ENCODE measurements around the gene CAMK2B. TPM values are rescaled to one million over a fixed set of nuclear protein-coding genes. Genes with fewer than 3 reads are reported as not detected.

CAMK2B gene
- total RNA-seq, 1 experiment from 2014 or later, result 0.34 TPM

DNA sequence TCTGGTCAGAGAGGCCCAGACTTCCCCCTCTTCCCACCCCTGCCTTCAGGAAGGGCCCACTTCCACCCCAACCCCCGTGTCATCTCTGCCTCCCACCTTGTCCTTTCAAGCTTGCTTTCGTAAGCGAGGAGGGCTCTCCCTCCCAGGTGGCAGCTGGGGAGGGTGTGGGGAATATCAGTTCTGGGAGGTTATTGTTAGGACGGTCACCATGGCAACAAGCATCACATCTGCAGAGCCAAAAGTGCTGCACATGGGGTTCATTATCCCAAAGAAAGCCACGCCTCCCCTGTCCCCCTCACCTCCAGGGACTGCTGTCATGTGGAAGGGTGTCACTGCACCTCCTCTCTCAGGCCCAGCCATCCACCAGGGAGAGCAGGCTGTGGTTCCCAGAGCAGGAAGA is 2.6 kb upstream of the CAMK2B start:
- no TSS peak for BruUV-seq (replicated peaks)
- DNase-seq (ENCODE audit: low read depth, low spot score) (no peak), ATAC-seq (no peak)
- ChIA-PET RAD21 (ENCODE audit: low non-redundant PET in 1 of 2, low total read pairs in 2 of 2, uncharacterized antibody in 2 of 2, unreplicated experiment in 2 of 2) (no interaction called here), CTCF (no interaction called here), POLR2A (no interaction called here)
- no peaks in the 10 kb centered on the region for H3K27me3 ChIP-seq (ENCODE audit: insufficient read depth, low read length)
- no peak for TF ChIP-seq SIN3A (IDR thresholded peaks at IDR 0.05; ENCODE audit: low read depth)
- TF ChIP-seq YY1 (IDR thresholded peaks at IDR 0.05; ENCODE audit: extremely low read depth, insufficient replicate concordance, low read depth, low read length), result no peak
- TF ChIP-seq ELF1 (IDR thresholded peaks at IDR 0.05; ENCODE audit: borderline replicate concordance, low read depth), result no peak
- TF ChIP-seq, protein P1, sequence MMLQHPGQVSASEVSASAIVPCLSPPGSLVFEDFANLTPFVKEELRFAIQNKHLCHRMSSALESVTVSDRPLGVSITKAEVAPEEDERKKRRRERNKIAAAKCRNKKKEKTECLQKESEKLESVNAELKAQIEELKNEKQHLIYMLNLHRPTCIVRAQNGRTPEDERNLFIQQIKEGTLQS (IDR thresholded peaks at IDR 0.05), result no peak
- TF ChIP-seq, protein P2, sequence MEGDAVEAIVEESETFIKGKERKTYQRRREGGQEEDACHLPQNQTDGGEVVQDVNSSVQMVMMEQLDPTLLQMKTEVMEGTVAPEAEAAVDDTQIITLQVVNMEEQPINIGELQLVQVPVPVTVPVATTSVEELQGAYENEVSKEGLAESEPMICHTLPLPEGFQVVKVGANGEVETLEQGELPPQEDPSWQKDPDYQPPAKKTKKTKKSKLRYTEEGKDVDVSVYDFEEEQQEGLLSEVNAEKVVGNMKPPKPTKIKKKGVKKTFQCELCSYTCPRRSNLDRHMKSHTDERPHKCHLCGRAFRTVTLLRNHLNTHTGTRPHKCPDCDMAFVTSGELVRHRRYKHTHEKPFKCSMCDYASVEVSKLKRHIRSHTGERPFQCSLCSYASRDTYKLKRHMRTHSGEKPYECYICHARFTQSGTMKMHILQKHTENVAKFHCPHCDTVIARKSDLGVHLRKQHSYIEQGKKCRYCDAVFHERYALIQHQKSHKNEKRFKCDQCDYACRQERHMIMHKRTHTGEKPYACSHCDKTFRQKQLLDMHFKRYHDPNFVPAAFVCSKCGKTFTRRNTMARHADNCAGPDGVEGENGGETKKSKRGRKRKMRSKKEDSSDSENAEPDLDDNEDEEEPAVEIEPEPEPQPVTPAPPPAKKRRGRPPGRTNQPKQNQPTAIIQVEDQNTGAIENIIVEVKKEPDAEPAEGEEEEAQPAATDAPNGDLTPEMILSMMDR (IDR thresholded peaks at IDR 0.05 in 2 of 3, conservative IDR thresholded peaks at IDR 0.05 in 1 of 3; ENCODE audit: borderline replicate concordance in 1 of 3, insufficient read depth in 1 of 3, low read depth in 2 of 3, low read length in 2 of 3), result no peak
- no peak for TF ChIP-seq EGR1 (IDR thresholded peaks at IDR 0.05; ENCODE audit: low read depth)
- TF ChIP-seq POLR2A (IDR thresholded peaks at IDR 0.05; ENCODE audit: borderline replicate concordance, extremely low read depth, insufficient read depth, insufficient read length), result no peak
- TF ChIP-seq SP1 (IDR thresholded peaks at IDR 0.05; ENCODE audit: low read depth), result no peak
- TF ChIP-seq, protein P3, sequence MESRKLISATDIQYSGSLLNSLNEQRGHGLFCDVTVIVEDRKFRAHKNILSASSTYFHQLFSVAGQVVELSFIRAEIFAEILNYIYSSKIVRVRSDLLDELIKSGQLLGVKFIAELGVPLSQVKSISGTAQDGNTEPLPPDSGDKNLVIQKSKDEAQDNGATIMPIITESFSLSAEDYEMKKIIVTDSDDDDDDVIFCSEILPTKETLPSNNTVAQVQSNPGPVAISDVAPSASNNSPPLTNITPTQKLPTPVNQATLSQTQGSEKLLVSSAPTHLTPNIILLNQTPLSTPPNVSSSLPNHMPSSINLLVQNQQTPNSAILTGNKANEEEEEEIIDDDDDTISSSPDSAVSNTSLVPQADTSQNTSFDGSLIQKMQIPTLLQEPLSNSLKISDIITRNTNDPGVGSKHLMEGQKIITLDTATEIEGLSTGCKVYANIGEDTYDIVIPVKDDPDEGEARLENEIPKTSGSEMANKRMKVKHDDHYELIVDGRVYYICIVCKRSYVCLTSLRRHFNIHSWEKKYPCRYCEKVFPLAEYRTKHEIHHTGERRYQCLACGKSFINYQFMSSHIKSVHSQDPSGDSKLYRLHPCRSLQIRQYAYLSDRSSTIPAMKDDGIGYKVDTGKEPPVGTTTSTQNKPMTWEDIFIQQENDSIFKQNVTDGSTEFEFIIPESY (IDR thresholded peaks at IDR 0.05; ENCODE audit: extremely low read depth, insufficient replicate concordance, low read length), result no peak
- TF ChIP-seq SRF (IDR thresholded peaks at IDR 0.05; ENCODE audit: low read depth), result no peak
- no peak for TF ChIP-seq ZNF274 (IDR thresholded peaks at IDR 0.05; ENCODE audit: low read depth, low read length)
- no peak for TF ChIP-seq TCF7L2 (IDR thresholded peaks at IDR 0.05; ENCODE audit: borderline replicate concordance, extremely low read depth, insufficient read depth, insufficient read length)
- TF ChIP-seq EZH2phosphoT487 (IDR thresholded peaks at IDR 0.05; ENCODE audit: borderline replicate concordance), result no peak
- no peaks in the 10 kb centered on the region for H3K9me2 ChIP-seq (ENCODE audit: insufficient read depth)
- no peak overlapping the region for H3K4me3 ChIP-seq (replicated peaks in 1 of 2; ENCODE audit: low read depth in 1 of 2, low read length in 2 of 2)
- no peaks in the 10 kb centered on the region for H3K79me2 ChIP-seq (ENCODE audit: insufficient read depth, low read length)
- no peaks in the 10 kb centered on the region for H3K9me3 ChIP-seq (ENCODE audit: control insufficient read depth in 1 of 2, insufficient read depth in 1 of 2, low read depth in 1 of 2, low read length in 2 of 2)
- no peaks in the 10 kb centered on the region for H3K4me1 ChIP-seq (ENCODE audit: control insufficient read depth in 1 of 2, insufficient read depth in 2 of 2, low read length in 2 of 2)
- no peaks in the 10 kb centered on the region for H4K20me1 ChIP-seq (ENCODE audit: insufficient read depth)
- H3K36me3 ChIP-seq (ENCODE audit: control insufficient read depth in 1 of 2, insufficient read depth in 2 of 2, low read length in 2 of 2), result no peaks in the 10 kb centered on the region
- no peak overlapping the region for H2AFZ ChIP-seq (ENCODE audit: low read depth, low read length, poor library complexity, severe bottlenecking)
- no peak overlapping the region for H3K27ac ChIP-seq (ENCODE audit: low read depth, low read length)
- no peak overlapping the region for H3K9ac ChIP-seq (ENCODE audit: low read length)
- H3K4me2 ChIP-seq (ENCODE audit: low read length), result no peak overlapping the region
- intact Hi-C loops (cut with micrococcal nuclease), result no loop called here
